Smooth muscle cell (in vitro differentiated cells): Measurements from ENCODE around the gene CFI. TPM values are rescaled to one million over a fixed set of nuclear protein-coding genes. Genes with fewer than 3 reads are reported as not detected.

Experiments used
- DNase-seq: peaks from one replicate; lab custom pipeline; 2025; ENCODE audit not compliant: unreplicated experiment; lab: John Stamatoyannopoulos, UW
- H2AFZ ChIP-seq: fragments of 200-600 bp; sonication (generic); 2 replicates; pipeline ENCODE4 v1.6.0; 2016; ENCODE audit warnings: antibody characterized with exemption, low read depth, mild to moderate bottlenecking
- H3F3A ChIP-seq: fragments of 200-600 bp; sonication (generic); 2 replicates; pipeline ENCODE4 v1.6.0; 2017; ENCODE audit warnings: antibody characterized with exemption, low read depth
- H3K27ac ChIP-seq: fragments of 200-600 bp; sonication (generic); 2 replicates; pipeline ENCODE4 v1.5.1; 2016; ENCODE audit warnings: low read depth, mild to moderate bottlenecking
- H3K27me3 ChIP-seq: fragments of 200-600 bp; sonication (generic); 2 replicates; pipeline ENCODE4 v1.6.1; 2016; ENCODE audit warnings: low read depth, mild to moderate bottlenecking
- H3K36me3 ChIP-seq: fragments of 200-600 bp; sonication (generic); 2 replicates; pipeline ENCODE4 v1.5.1; 2016; ENCODE audit warnings: low read depth
- H3K4me1 ChIP-seq: fragments of 200-600 bp; sonication (generic); 2 replicates; pipeline ENCODE4 v1.5.1; 2016; ENCODE audit warnings: low read depth
- H3K4me2 ChIP-seq: fragments of 200-600 bp; sonication (generic); 2 replicates; pipeline ENCODE4 v1.6.0; 2016; ENCODE audit warnings: mild to moderate bottlenecking
- H3K4me3 ChIP-seq: fragments of 200-600 bp; sonication (generic); 2 replicates; pipeline ENCODE4 v1.5.1; 2016; ENCODE audit warnings: mild to moderate bottlenecking
- H3K79me2 ChIP-seq: fragments of 200-600 bp; sonication (generic); 2 replicates; pipeline ENCODE4 v1.6.0; 2016; ENCODE audit warnings: low read depth, mild to moderate bottlenecking
- H3K9ac ChIP-seq: fragments of 200-600 bp; sonication (generic); 2 replicates; pipeline ENCODE4 v1.6.0; 2016; ENCODE audit warnings: low read depth
- H3K9me3 ChIP-seq: fragments of 200-600 bp; sonication (generic); replicated peaks from 2 replicates; pipeline ENCODE4 v1.5.1; 2016; ENCODE audit warnings: low read depth
- H4K20me1 ChIP-seq: fragments of 200-600 bp; sonication (generic); 2 replicates; pipeline ENCODE4 v1.6.0; 2016; ENCODE audit warnings: low read depth
- CTCF ChIP-seq: fragments of 200-600 bp; sonication (generic); IDR thresholded peaks from 2 replicates; pipeline ENCODE4 v1.5.1; 2017; ENCODE audit warnings: borderline replicate concordance, mild to moderate bottlenecking, antibody characterized with exemption; ENCODE audit not compliant: insufficient read depth, poor library complexity, severe bottlenecking
- WGBS: methylation state at CpG from one replicate; pipeline ENCODE4 v1.1.7; 2016; ENCODE audit warnings: low lambda C conversion rate; 5-methylcytosine and 5-hydroxymethylcytosine counted together
- polyA plus RNA-seq: library from polyadenylated mRNA; unstranded; fragments of >200 nt; fragmentation: Nextera tagmentation; extraction: Ambion mirVana; gene quantifications from 2 replicates; pipeline ENCODE4 v1.2.1, GENCODE V29; 2016
- total RNA-seq: library from RNA; depleted of rRNA; stranded (reverse); fragments of >200 nt; gene quantifications from 2 replicates; pipeline ENCODE4 v1.2.3, GENCODE V29; 2014

The CFI gene
- total and polyA plus RNA-seq, 2 experiments from 2014 or later, result 0.63 to 1.1 TPM

- no peak for TF ChIP-seq CTCF
Measured at GRCh38 chr4:109738104-109738872, 63.5 kb downstream of the CFI start.

GRCh38 chr4:109735566-109736365, 66.0 kb downstream of the CFI start:
- Histone ChIP-seq H4K20me1 (no peaks in the 10 kb centered on the region), H2AFZ (peak overlapping the region; percentile 20), H3K4me2 (no peak overlapping the region), H3K79me2 (no peaks in the 10 kb centered on the region), H3K4me1 (peaks cover 2% of the 10 kb centered on the region), H3K4me3 (no peak overlapping the region), H3K27me3 (no peaks in the 10 kb centered on the region), H3F3A (no peaks in the 10 kb centered on the region), H3K27ac (peak overlapping the region; percentile 49), H3K36me3 (no peaks in the 10 kb centered on the region), H3K9me3 (no peaks in the 10 kb centered on the region), H3K9ac (no peak overlapping the region)
- 33% methylated on average over 7 of the region's 7 CpGs for WGBS
- no peak for DNase-seq
- TF ChIP-seq CTCF, result no peak

More at GRCh38 chr4:109738104-109738872, 63.5 kb downstream of the CFI start:
- 79% methylated on average over 10 of the region's 10 CpGs for WGBS
- Histone ChIP-seq H3K27me3 (no peaks in the 10 kb centered on the region), H3K27ac (no peak overlapping the region), H2AFZ (no peak overlapping the region), H3K9ac (no peak overlapping the region), H3F3A (no peaks in the 10 kb centered on the region), H3K4me1 (peaks cover 2% of the 10 kb centered on the region), H3K79me2 (no peaks in the 10 kb centered on the region), H3K36me3 (no peaks in the 10 kb centered on the region), H4K20me1 (no peaks in the 10 kb centered on the region), H3K4me2 (no peak overlapping the region), H3K4me3 (no peak overlapping the region), H3K9me3 (no peaks in the 10 kb centered on the region)
- DNase-seq, result no peak

GRCh38 chr4:109733728-109734127, 68.1 kb downstream of the CFI start:
- no peak for DNase-seq
- Histone ChIP-seq H3K79me2 (peaks cover 5% of the 10 kb centered on the region), H3K4me3 (no peak overlapping the region), H3K4me1 (peaks cover 3% of the 10 kb centered on the region), H3K36me3 (no peaks in the 10 kb centered on the region), H2AFZ (no peak overlapping the region), H4K20me1 (no peaks in the 10 kb centered on the region), H3K4me2 (no peak overlapping the region), H3K9ac (no peak overlapping the region), H3K27ac (no peak overlapping the region), H3K9me3 (no peaks in the 10 kb centered on the region), H3F3A (peaks cover 3% of the 10 kb centered on the region), H3K27me3 (no peaks in the 10 kb centered on the region)
- TF ChIP-seq CTCF, result no peak
- WGBS, result 75% methylated on average over 5 of the region's 5 CpGs
